NB4 (cell line): Measurements from ENCODE around the gene GGCX.

Experiments used
- CTCF ChIP-seq: IDR thresholded peaks from one replicate; pipeline ENCODE4 v1.5.1; 2012; ENCODE audit warnings: low read depth, low read length
- MAX ChIP-seq: IDR thresholded peaks from 2 replicates; pipeline ENCODE4 v1.6.1; 2011; ENCODE audit warnings: low read depth, low read length
- MYC ChIP-seq: IDR thresholded peaks from 2 replicates; pipeline ENCODE4 v1.6.1; 2011; ENCODE audit warnings: low read depth, low read length
- POLR2A ChIP-seq: IDR thresholded peaks from 2 replicates; pipeline ENCODE4 v1.6.1; 2011; ENCODE audit warnings: mild to moderate bottlenecking; ENCODE audit not compliant: insufficient read length; ENCODE audit errors: extremely low read depth

- no peak for TF ChIP-seq CTCF
- TF ChIP-seq POLR2A = no peak
- TF ChIP-seq MAX = no peak
- no peak for TF ChIP-seq MYC
Observed at GRCh38 chr2:85541262-85541661, 20.0 kb downstream of the GGCX start.
